Suprapubic skin (tissue), 4 donors: ENCODE measurements around the gene PSMD12. TPM values are rescaled to one million over a fixed set of nuclear protein-coding genes. Genes with fewer than 3 reads are reported as not detected.
"Not testable (repeated sequence)": the region's sequence is repeated elsewhere in the genome, so short reads cannot be mapped to it uniquely, and the experiment has no call there.

Experiments
- DNase-seq, 2 donors: peaks; one replicate each; pipeline ENCODE4 v3.0.0-alpha.2; 2019; ENCODE audit warnings: low spot score in 2 of 2
- H3K27ac ChIP-seq: fragments of 200-600 bp; sonication (generic); one replicate; pipeline ENCODE4 v1.5.1; 2019
- H3K27me3 ChIP-seq: fragments of 200-600 bp; sonication (generic); one replicate; pipeline ENCODE4 v1.5.1; 2019
- H3K36me3 ChIP-seq: fragments of 200-600 bp; sonication (generic); one replicate; pipeline ENCODE4 v1.5.1; 2019
- H3K4me1 ChIP-seq: fragments of 200-600 bp; sonication (generic); one replicate; pipeline ENCODE4 v1.5.1; 2019
- H3K4me3 ChIP-seq: fragments of 200-600 bp; sonication (generic); one replicate; pipeline ENCODE4 v1.5.1; 2019; ENCODE audit warnings: mild to moderate bottlenecking
- H3K9me3 ChIP-seq: fragments of 200-600 bp; sonication (generic); one replicate; pipeline ENCODE4 v1.5.1; 2019
- CTCF ChIP-seq, 2 donors: fragments of 200-600 bp in 1 of 2; fragments of 450-650 bp in 1 of 2; sonication (generic) in 1 of 2; IDR thresholded peaks; one replicate each; pipeline ENCODE4 v1.5.1; 2016 to 2019; ENCODE audit warnings: antibody characterized with exemption in 2 of 2, mild to moderate bottlenecking in 1 of 2, moderate library complexity in 1 of 2
- EP300 ChIP-seq: sonication (generic); formaldehyde crosslinking; IDR thresholded peaks from one replicate; pipeline ENCODE4 v1.6.1; 2017; ENCODE audit warnings: antibody characterized with exemption
- POLR2A ChIP-seq, 2 donors: fragments of 450-650 bp; IDR thresholded peaks; one replicate each; pipeline ENCODE4 v1.6.1; 2017; ENCODE audit warnings: antibody characterized with exemption in 2 of 2, mild to moderate bottlenecking in 2 of 2, moderate library complexity in 2 of 2
- POLR2AphosphoS5 ChIP-seq, 3 donors: sonication (generic); formaldehyde crosslinking; IDR thresholded peaks; one replicate each; pipeline ENCODE4 v1.6.1; 2017; ENCODE audit warnings: antibody characterized with exemption in 3 of 3
- WGBS: methylation state at CpG from one replicate; pipeline ENCODE4 v1.1.5; 2018; 5-methylcytosine and 5-hydroxymethylcytosine counted together
- total RNA-seq, 4 donors: library from RNA; depleted of rRNA; stranded (reverse); fragments of >200 nt; gene quantifications; one replicate each; pipeline ENCODE4 v1.1.0, GENCODE V29; 2016

PSMD12 gene
- total RNA-seq, 4 donors from 2014 or later: 25.0 to 31.4 (median 27.8) TPM

GRCh38 chr17:67323445-67323844, 42.9 kb downstream of the PSMD12 start:
- 92% methylated on average over 3 of the region's 3 CpGs for WGBS
- no peak overlapping the region for H3K4me3 ChIP-seq

GRCh38 chr17:67322042-67322787, 44.2 kb downstream of the PSMD12 start:
- WGBS: 34% methylated on average over 3 of the region's 3 CpGs
- Histone ChIP-seq H3K4me3 (no peak overlapping the region), H3K9me3 (no peaks in the 10 kb centered on the region), H3K27ac (no peak overlapping the region), H3K4me1 (no peaks in the 10 kb centered on the region), H3K27me3 (no peaks in the 10 kb centered on the region), H3K36me3 (no peaks in the 10 kb centered on the region)
- TF ChIP-seq POLR2AphosphoS5 (IDR thresholded peaks at IDR 0.05) (no peak), POLR2A (IDR thresholded peaks at IDR 0.05) (no peak), EP300 (no peak), CTCF (IDR thresholded peaks at IDR 0.05) (no peak)
- DNase-seq: no peak

More at GRCh38 chr17:67323445-67323844, 42.9 kb downstream of the PSMD12 start:
- peaks cover under 1% of the 10 kb centered on the region for H3K9me3 ChIP-seq
- no peaks in the 10 kb centered on the region for H3K27me3 ChIP-seq
- H3K27ac ChIP-seq: no peak overlapping the region
- no peaks in the 10 kb centered on the region for H3K4me1 ChIP-seq
- DNase-seq: no peak
- TF ChIP-seq CTCF (IDR thresholded peaks at IDR 0.05) (no peak), EP300 (no peak), POLR2AphosphoS5 (IDR thresholded peaks at IDR 0.05) (no peak), POLR2A (IDR thresholded peaks at IDR 0.05) (no peak)
- no peaks in the 10 kb centered on the region for H3K36me3 ChIP-seq

- 90% methylated on average over 13 of the region's 13 CpGs for WGBS
- not testable (repeated sequence) for H3K4me1 ChIP-seq, H3K27ac ChIP-seq, H3K27me3 ChIP-seq, H3K9me3 ChIP-seq, H3K36me3 ChIP-seq, H3K4me3 ChIP-seq, DNase-seq
Measured at GRCh38 chr17:67321486-67321885, 44.9 kb downstream of the PSMD12 start.

GRCh38 chr17:67316781-67317180, 49.6 kb downstream of the PSMD12 start:
- no peak for DNase-seq
- WGBS: 93% methylated on average over 5 of the region's 5 CpGs
- no peak for TF ChIP-seq POLR2A (IDR thresholded peaks at IDR 0.05)
- TF ChIP-seq EP300: no peak
- TF ChIP-seq POLR2AphosphoS5 (IDR thresholded peaks at IDR 0.05): no peak
- no peak for TF ChIP-seq CTCF (IDR thresholded peaks at IDR 0.05)
- Histone ChIP-seq H3K36me3 (no peaks in the 10 kb centered on the region), H3K27ac (no peak overlapping the region), H3K27me3 (no peaks in the 10 kb centered on the region), H3K4me1 (no peaks in the 10 kb centered on the region), H3K9me3 (no peaks in the 10 kb centered on the region), H3K4me3 (no peak overlapping the region)

GRCh38 chr17:67315865-67316264, 50.5 kb downstream of the PSMD12 start:
- H3K27ac ChIP-seq: no peak overlapping the region
- no peaks in the 10 kb centered on the region for H3K36me3 ChIP-seq
- TF ChIP-seq CTCF (IDR thresholded peaks at IDR 0.05): no peak
- no peak for TF ChIP-seq POLR2A (IDR thresholded peaks at IDR 0.05)

GRCh38 chr17:67312265-67312664, 54.1 kb downstream of the PSMD12 start:
- H3K9me3 ChIP-seq: no peaks in the 10 kb centered on the region
- 72% methylated on average over 6 of the region's 6 CpGs for WGBS
- H3K27ac ChIP-seq: no peak overlapping the region
- H3K36me3 ChIP-seq: no peaks in the 10 kb centered on the region
- DNase-seq: no peak
- H3K27me3 ChIP-seq: no peaks in the 10 kb centered on the region
- H3K4me1 ChIP-seq: no peaks in the 10 kb centered on the region
- TF ChIP-seq POLR2AphosphoS5 (IDR thresholded peaks at IDR 0.05) (no peak), POLR2A (IDR thresholded peaks at IDR 0.05) (no peak), EP300 (no peak), CTCF (IDR thresholded peaks at IDR 0.05) (no peak)
- H3K4me3 ChIP-seq: no peak overlapping the region

More at GRCh38 chr17:67315865-67316264, 50.5 kb downstream of the PSMD12 start:
- Histone ChIP-seq H3K4me3 (no peak overlapping the region), H3K4me1 (no peaks in the 10 kb centered on the region), H3K9me3 (no peaks in the 10 kb centered on the region), H3K27me3 (no peaks in the 10 kb centered on the region)
- no peak for DNase-seq
